GM23338 (cell line): ENCODE measurements around the gene ACOXL. TPM values are rescaled to one million over a fixed set of nuclear protein-coding genes. Genes with fewer than 3 reads are reported as not detected.

Experiments
- ATAC-seq: fragments of 200-7000 bp; cut with Tn5 transposase; 3 replicates; pipeline ENCODE4 v1.9.1; 2020
- DNase-seq: peaks from one replicate; pipeline ENCODE4 v3.0.0-alpha.2; 2015; ENCODE audit warnings: low spot score
- H2AFZ ChIP-seq: fragments of 200-600 bp; sonication (generic); 2 replicates; pipeline ENCODE4 v1.8.0; 2016; ENCODE audit warnings: antibody characterized with exemption, mild to moderate bottlenecking, moderate library complexity
- H3F3A ChIP-seq: fragments of 200-600 bp; sonication (generic); replicated peaks from 2 replicates; pipeline ENCODE4 v1.8.0; 2017; ENCODE audit warnings: antibody characterized with exemption, mixed run types, low read depth
- H3K27ac ChIP-seq: fragments of 200-600 bp; sonication (generic); 2 replicates; pipeline ENCODE4 v1.6.1; 2016; ENCODE audit warnings: low read depth
- H3K27me3 ChIP-seq: fragments of 200-600 bp; sonication (generic); 2 replicates; pipeline ENCODE4 v1.8.0; 2016; ENCODE audit warnings: mild to moderate bottlenecking, mixed run types, moderate library complexity; ENCODE audit not compliant: insufficient read depth
- H3K36me3 ChIP-seq: fragments of 200-600 bp; sonication (generic); 2 replicates; pipeline ENCODE4 v1.8.0; 2016; ENCODE audit warnings: mild to moderate bottlenecking; ENCODE audit not compliant: insufficient read depth
- H3K4me1 ChIP-seq: fragments of 200-600 bp; sonication (generic); 2 replicates; pipeline ENCODE4 v1.8.0; 2016; ENCODE audit warnings: mild to moderate bottlenecking, moderate library complexity; ENCODE audit not compliant: insufficient read depth
- H3K4me2 ChIP-seq: fragments of 200-600 bp; sonication (generic); 2 replicates; pipeline ENCODE4 v1.7.1; 2017; ENCODE audit warnings: mixed run types
- H3K4me3 ChIP-seq: fragments of 200-600 bp; sonication (generic); 2 replicates; pipeline ENCODE4 v1.6.1; 2016; ENCODE audit warnings: mixed run types
- H3K79me2 ChIP-seq: fragments of 200-600 bp; sonication (generic); replicated peaks from 2 replicates; pipeline ENCODE4 v1.8.0; 2017; ENCODE audit warnings: mild to moderate bottlenecking; ENCODE audit not compliant: insufficient read depth
- H3K9me2 ChIP-seq: fragments of 200-600 bp; sonication (generic); 2 replicates; pipeline ENCODE4 v1.8.0; 2017; ENCODE audit not compliant: insufficient read depth
- H4K20me1 ChIP-seq: fragments of 200-600 bp; sonication (generic); replicated peaks from 2 replicates; pipeline ENCODE4 v1.8.0; 2017; ENCODE audit warnings: mild to moderate bottlenecking; ENCODE audit not compliant: insufficient read depth
- H3K27ac Mint-ChIP-seq: 2 replicates; pipeline ENCODE4 v1.8.0; 2020; ENCODE audit warnings: inconsistent platforms, mild to moderate bottlenecking, moderate library complexity, mixed read lengths
- H3K27me3 Mint-ChIP-seq: 3 replicates; pipeline ENCODE4 v1.8.0; 2022; ENCODE audit warnings: low read depth, mild to moderate bottlenecking, moderate library complexity, mixed read lengths, inconsistent platforms; ENCODE audit not compliant: insufficient read depth, poor library complexity
- H3K36me3 Mint-ChIP-seq: 3 replicates; pipeline ENCODE4 v1.8.0; 2021; ENCODE audit warnings: low read depth, mild to moderate bottlenecking, inconsistent platforms, moderate library complexity, mixed read lengths
- H3K4me1 Mint-ChIP-seq: 3 replicates; pipeline ENCODE4 v1.8.0; 2020; ENCODE audit warnings: mild to moderate bottlenecking, inconsistent platforms, mixed read lengths
- H3K4me3 Mint-ChIP-seq: 3 replicates; pipeline ENCODE4 v1.8.0; 2021; ENCODE audit warnings: moderate library complexity, mild to moderate bottlenecking, inconsistent platforms, mixed read lengths
- H3K9me3 Mint-ChIP-seq: 3 replicates; pipeline ENCODE4 v1.8.0; 2020; ENCODE audit warnings: moderate library complexity, mild to moderate bottlenecking, inconsistent platforms, mixed read lengths
- CREB1 ChIP-seq: fragments of 250-450 bp; sonication (Bioruptor Pico); IDR thresholded peaks from 2 replicates; pipeline ENCODE4 v1.5.0; 2020; ENCODE audit warnings: low read depth, mild to moderate bottlenecking, moderate library complexity
- EZH2 ChIP-seq: fragments of 200-600 bp; sonication (generic); IDR thresholded peaks from one replicate; pipeline ENCODE4 v1.8.0; 2017; ENCODE audit warnings: antibody characterized with exemption, mild to moderate bottlenecking, low read depth; ENCODE audit not compliant: unreplicated experiment
- EZH2phosphoT487 ChIP-seq: fragments of 200-600 bp; sonication (generic); IDR thresholded peaks from one replicate; pipeline ENCODE4 v1.8.1; 2018; ENCODE audit warnings: antibody characterized with exemption; ENCODE audit not compliant: unreplicated experiment
- NANOG ChIP-seq: IDR thresholded peaks from 2 replicates; pipeline ENCODE4 v1.6.1; 2016; ENCODE audit warnings: antibody characterized with exemption, borderline replicate concordance
- POLR2AphosphoS5 ChIP-seq: IDR thresholded peaks from 2 replicates; pipeline ENCODE4 v1.6.1; 2016; ENCODE audit warnings: antibody characterized with exemption, low read depth
- STAT1 ChIP-seq: IDR thresholded peaks from one replicate; pipeline ENCODE4 v1.6.1; 2016; ENCODE audit warnings: antibody characterized with exemption; ENCODE audit not compliant: unreplicated experiment
- ZNF114 ChIP-seq: fragments of 250-450 bp; sonication (Bioruptor Pico); IDR thresholded peaks from 2 replicates; pipeline ENCODE4 v1.5.0; 2020; ENCODE audit warnings: mild to moderate bottlenecking, moderate library complexity
- ZNF331 ChIP-seq: fragments of 250-450 bp; sonication (Bioruptor Pico); IDR thresholded peaks from 2 replicates; pipeline ENCODE4 v1.5.0; 2020; ENCODE audit warnings: low read depth, mild to moderate bottlenecking, moderate library complexity
- polyA plus RNA-seq: library from polyadenylated mRNA; unstranded; fragments of >200 nt; fragmentation: Nextera tagmentation; extraction: Ambion mirVana; gene quantifications from 2 replicates; pipeline ENCODE4 v1.2.1, GENCODE V29; 2016
- total RNA-seq: library from RNA; depleted of rRNA; stranded (reverse); fragments of >200 nt; shearing (Covaris generic); gene quantifications from 2 replicates; pipeline ENCODE4 v1.2.3, GENCODE V29; 2014
- TF ChIP-seq, protein P1 (sequence below), 2 experiments: fragments of 200-600 bp in 1 of 2; sonication (generic) in 1 of 2; conservative IDR thresholded peaks; 2 replicates each; pipeline versions ENCODE4 v1.5.1 to v1.6.1; 2016 to 2017; ENCODE audit warnings: antibody characterized with exemption in 2 of 2, low read depth in 2 of 2, mild to moderate bottlenecking in 2 of 2, moderate library complexity in 1 of 2

ACOXL gene
- total and polyA plus RNA-seq, 2 experiments from 2014 or later = 9.0 to 14.7 TPM

DNA sequence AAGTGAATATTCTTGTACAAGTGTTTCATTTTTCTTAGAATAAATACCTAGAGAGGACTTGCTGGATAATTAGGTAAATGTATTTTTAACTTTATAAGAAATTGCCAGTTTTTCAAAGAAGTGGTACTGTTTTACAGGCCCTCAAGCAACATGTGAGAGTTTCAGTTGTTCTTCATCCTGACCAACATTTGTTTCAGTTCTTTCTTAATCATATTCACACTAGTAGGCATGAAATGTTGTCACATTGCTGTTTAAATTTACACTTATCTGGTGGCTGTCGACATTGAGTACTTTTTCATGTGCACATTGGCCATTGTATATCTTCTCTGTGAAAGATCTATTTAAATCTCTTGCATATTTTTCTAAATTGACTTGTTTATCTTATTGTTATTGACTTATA is 178.1 kb downstream of the ACOXL start (continued):
- TF ChIP-seq ZNF331 (no peak), NANOG (no peak), EZH2phosphoT487 (no peak), ZNF114 (no peak), EZH2 (no peak)
- TF ChIP-seq, protein P1, sequence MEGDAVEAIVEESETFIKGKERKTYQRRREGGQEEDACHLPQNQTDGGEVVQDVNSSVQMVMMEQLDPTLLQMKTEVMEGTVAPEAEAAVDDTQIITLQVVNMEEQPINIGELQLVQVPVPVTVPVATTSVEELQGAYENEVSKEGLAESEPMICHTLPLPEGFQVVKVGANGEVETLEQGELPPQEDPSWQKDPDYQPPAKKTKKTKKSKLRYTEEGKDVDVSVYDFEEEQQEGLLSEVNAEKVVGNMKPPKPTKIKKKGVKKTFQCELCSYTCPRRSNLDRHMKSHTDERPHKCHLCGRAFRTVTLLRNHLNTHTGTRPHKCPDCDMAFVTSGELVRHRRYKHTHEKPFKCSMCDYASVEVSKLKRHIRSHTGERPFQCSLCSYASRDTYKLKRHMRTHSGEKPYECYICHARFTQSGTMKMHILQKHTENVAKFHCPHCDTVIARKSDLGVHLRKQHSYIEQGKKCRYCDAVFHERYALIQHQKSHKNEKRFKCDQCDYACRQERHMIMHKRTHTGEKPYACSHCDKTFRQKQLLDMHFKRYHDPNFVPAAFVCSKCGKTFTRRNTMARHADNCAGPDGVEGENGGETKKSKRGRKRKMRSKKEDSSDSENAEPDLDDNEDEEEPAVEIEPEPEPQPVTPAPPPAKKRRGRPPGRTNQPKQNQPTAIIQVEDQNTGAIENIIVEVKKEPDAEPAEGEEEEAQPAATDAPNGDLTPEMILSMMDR (conservative IDR thresholded peaks at IDR 0.05; ENCODE audit: low read depth in 2 of 2) = no peak

DNA sequence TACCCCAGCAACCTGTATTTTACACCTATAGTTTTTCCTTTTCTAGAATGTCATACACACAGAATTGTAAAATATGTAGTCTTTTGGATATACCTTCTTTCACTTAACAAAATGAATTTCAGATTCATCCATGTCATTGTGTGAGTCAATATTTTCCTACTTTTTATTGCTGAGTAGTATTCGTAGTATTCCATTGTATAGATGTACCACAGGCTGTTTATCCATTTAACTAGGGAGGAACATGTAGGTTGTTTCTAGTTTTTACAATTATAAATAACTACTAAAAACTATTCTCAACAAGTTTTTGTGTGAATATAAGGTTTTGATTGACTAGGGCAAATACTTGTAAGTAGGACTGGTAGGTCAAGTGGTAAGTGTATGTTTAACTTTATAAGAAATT is 187.4 kb downstream of the ACOXL start:
- Mint-ChIP-seq H3K36me3 (no peaks in the 10 kb centered on the region), H3K4me3 (no peak overlapping the region), H3K9me3 (peaks cover 13% of the 10 kb centered on the region; the same call in 2 of the 3 replicates), H3K4me1 (no peaks in the 10 kb centered on the region), H3K27me3 (peaks cover 4% of the 10 kb centered on the region), H3K27ac (no peak overlapping the region)
- H3K4me1 ChIP-seq = no peaks in the 10 kb centered on the region
- H4K20me1 ChIP-seq = no peaks in the 10 kb centered on the region
- H2AFZ ChIP-seq = no peak overlapping the region
- no peak overlapping the region for H3K27ac ChIP-seq
- no peaks in the 10 kb centered on the region for H3K9me2 ChIP-seq
- no peaks in the 10 kb centered on the region for H3F3A ChIP-seq
- ATAC-seq (no peak), DNase-seq (no peak)
- H3K27me3 ChIP-seq = no peaks in the 10 kb centered on the region
- TF ChIP-seq, protein P1 (conservative IDR thresholded peaks at IDR 0.05; ENCODE audit: low read depth in 2 of 2) = no peak
- no peak for TF ChIP-seq NANOG
- TF ChIP-seq STAT1 = no peak
- no peak for TF ChIP-seq EZH2phosphoT487
- TF ChIP-seq ZNF114 = no peak
- H3K79me2 ChIP-seq = no peaks in the 10 kb centered on the region
- H3K4me2 ChIP-seq = no peak overlapping the region
- no peak overlapping the region for H3K4me3 ChIP-seq
- H3K36me3 ChIP-seq = no peaks in the 10 kb centered on the region

DNA sequence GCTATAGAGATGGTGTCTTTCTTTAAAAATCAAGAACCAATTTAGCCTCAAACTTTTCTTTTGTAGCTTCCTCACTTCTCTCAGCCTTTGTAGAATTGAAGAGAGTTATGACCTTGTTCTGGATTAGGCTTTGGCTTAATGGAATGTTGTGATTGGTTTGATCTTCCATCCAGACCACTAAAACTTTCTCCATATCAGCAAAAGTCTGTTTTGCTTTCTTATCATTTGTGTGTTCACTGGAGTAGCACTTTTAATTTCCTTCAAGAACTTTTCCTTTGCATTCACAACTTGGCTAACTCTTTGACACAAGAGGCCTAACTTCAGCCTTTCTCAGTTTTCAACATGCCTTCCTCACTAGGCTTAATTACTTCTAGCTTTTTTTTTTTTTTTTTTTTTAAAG is 193.1 kb downstream of the ACOXL start:
- Histone ChIP-seq H3K79me2 (no peaks in the 10 kb centered on the region), H3K4me3 (no peak overlapping the region), H2AFZ (no peak overlapping the region), H3K27me3 (no peaks in the 10 kb centered on the region), H3K27ac (no peak overlapping the region), H3K36me3 (0 out of 2 replicates have a peak, but pooled peaks cover 3% of the 10 kb centered on the region), H3F3A (no peaks in the 10 kb centered on the region), H4K20me1 (no peaks in the 10 kb centered on the region), H3K4me2 (no peak overlapping the region), H3K4me1 (no peaks in the 10 kb centered on the region), H3K9me2 (0 out of 2 replicates have a peak, but pooled peaks cover 2% of the 10 kb centered on the region)
- Mint-ChIP-seq H3K4me3 (no peak overlapping the region), H3K36me3 (peaks cover 33% of the 10 kb centered on the region), H3K27ac (no peak overlapping the region), H3K27me3 (peaks cover 2% of the 10 kb centered on the region), H3K9me3 (peaks cover 24% of the 10 kb centered on the region), H3K4me1 (no peaks in the 10 kb centered on the region)
- no peak for ATAC-seq
- no peak for DNase-seq
- TF ChIP-seq STAT1 = no peak
- TF ChIP-seq POLR2AphosphoS5 = no peak
- TF ChIP-seq CREB1 (CRISPR knock-in tag) = no peak
